Endothelial cell of umbilical vein (primary cell): ENCODE measurements around the gene SLC5A2. TPM values are rescaled to one million over a fixed set of nuclear protein-coding genes. Genes with fewer than 3 reads are reported as not detected.

Experiments
- BruUV-seq: library from RNA; stranded (reverse); fragments of 400-500 nt; replicated peaks from 2 replicates; lab custom pipeline; 2021; lab: Mats Ljungman, UMichigan
- CTCF ChIA-PET: fragments of 300-600, 350-600 bp; sonication (Branson Sonifier 250); formaldehyde crosslinking; loops from one replicate; lab custom pipeline; 2021; ENCODE audit warnings: antibody characterized with exemption, inconsistent platforms; lab: Charles Lee
- POLR2A ChIA-PET: fragments of 300-600, 350-600 bp; sonication (Branson Sonifier 250); formaldehyde crosslinking; loops from one replicate; lab custom pipeline; 2021; ENCODE audit warnings: antibody characterized with exemption, inconsistent platforms; lab: Charles Lee
- DNase-seq: peaks from one replicate; pipeline ENCODE4 v3.0.0-alpha.2; 2011; ENCODE audit warnings: low read depth, low spot score
- FAIRE-seq: peaks from 2 replicates; lab custom pipeline; 2011; peaks lifted over from hg19 to GRCh38; lab: Jason Lieb, UNC
- H2AFZ ChIP-seq: 2 replicates; pipeline ENCODE4 v1.6.0; 2012; ENCODE audit warnings: low read depth, low read length, control low read depth, inconsistent platforms
- H3K27ac ChIP-seq: 2 replicates; pipeline ENCODE4 v1.5.1; 2011; ENCODE audit warnings: low read depth, mild to moderate bottlenecking, control low read depth, low read length, moderate library complexity; ENCODE audit not compliant: insufficient read depth
- H3K27me3 ChIP-seq, 2 experiments: 2 replicates each; pipeline versions ENCODE4 v1.6.0 to v1.6.1; 2011; ENCODE audit warnings: low read length in 2 of 2, mixed read lengths in 1 of 2; ENCODE audit not compliant: control insufficient read depth in 2 of 2, insufficient read depth in 2 of 2
- H3K36me3 ChIP-seq, 2 experiments: 2 replicates in 1 of 2; 3 replicates in 1 of 2; pipeline ENCODE4 v1.5.1; 2011; ENCODE audit warnings: low read length in 2 of 2, mild to moderate bottlenecking in 1 of 2, moderate library complexity in 1 of 2; ENCODE audit not compliant: control insufficient read depth in 2 of 2, insufficient read depth in 2 of 2; ENCODE audit errors: extremely low read depth in 1 of 2
- H3K4me1 ChIP-seq: 3 replicates; pipeline ENCODE4 v1.5.1; 2011; ENCODE audit warnings: mild to moderate bottlenecking, low read length; ENCODE audit not compliant: control insufficient read depth, insufficient read depth; ENCODE audit errors: extremely low read depth
- H3K4me2 ChIP-seq: 2 replicates; pipeline ENCODE4 v1.6.1; 2011; ENCODE audit warnings: low read length, control low read depth, mixed read lengths; ENCODE audit not compliant: insufficient read depth
- H3K4me3 ChIP-seq, 3 experiments: fragments of 200-600 bp in 1 of 3; sonication (generic), shearing (Covaris generic) in 1 of 3; replicated peaks in 1 of 3; 2 replicates each; pipeline ENCODE4 v1.5.1; 2011 to 2016; ENCODE audit warnings: control low read depth in 3 of 3, low read length in 3 of 3, mild to moderate bottlenecking in 2 of 3, inconsistent platforms in 1 of 3, low read depth in 1 of 3, moderate library complexity in 1 of 3; ENCODE audit not compliant: insufficient read depth in 1 of 3
- H3K79me2 ChIP-seq: 2 replicates; pipeline ENCODE4 v1.6.0; 2012; ENCODE audit warnings: low read length, inconsistent platforms; ENCODE audit not compliant: control insufficient read depth, insufficient read depth
- H3K9ac ChIP-seq: replicated peaks from 2 replicates; pipeline ENCODE3; 2011; ENCODE audit warnings: low read length, control low read depth; ENCODE audit not compliant: insufficient read depth; ENCODE audit errors: extremely low read depth
- H3K9me1 ChIP-seq: replicated peaks from 3 replicates; pipeline ENCODE4 v1.6.0; 2011; ENCODE audit warnings: mild to moderate bottlenecking, low read length; ENCODE audit not compliant: control insufficient read depth, insufficient read depth; ENCODE audit errors: extremely low read depth
- H3K9me3 ChIP-seq: replicated peaks from 2 replicates; pipeline ENCODE4 v1.5.1; 2012; ENCODE audit warnings: low read length, inconsistent platforms; ENCODE audit not compliant: control insufficient read depth, insufficient read depth
- H4K20me1 ChIP-seq: replicated peaks from 2 replicates; pipeline ENCODE3; 2011; ENCODE audit warnings: mild to moderate bottlenecking, low read length; ENCODE audit not compliant: control insufficient read depth, insufficient read depth; ENCODE audit errors: extremely low read depth
- CTCF ChIP-seq, 2 donors: IDR thresholded peaks; 1 replicate in 1 of 2; 2 replicates in 1 of 2; pipeline ENCODE4 v1.5.1; 2011; ENCODE audit warnings: low read length in 2 of 2, mild to moderate bottlenecking in 2 of 2, moderate library complexity in 2 of 2, control low read depth in 1 of 2, inconsistent platforms in 1 of 2, low read depth in 1 of 2; ENCODE audit not compliant: insufficient read depth in 1 of 2; ENCODE audit errors: extremely low read depth in 1 of 2
- FOS ChIP-seq: IDR thresholded peaks from 2 replicates; pipeline ENCODE4 v1.6.1; 2011; ENCODE audit warnings: mild to moderate bottlenecking, low read length, moderate library complexity, borderline replicate concordance; ENCODE audit not compliant: insufficient read depth
- GATA2 ChIP-seq: IDR thresholded peaks from 2 replicates; pipeline ENCODE4 v1.7.0; 2011; ENCODE audit warnings: low read depth, mild to moderate bottlenecking, moderate library complexity, mixed read lengths, low read length; ENCODE audit not compliant: insufficient read length, insufficient read depth
- JUN ChIP-seq: IDR thresholded peaks from 2 replicates; pipeline ENCODE4 v1.6.1; 2011; ENCODE audit warnings: borderline replicate concordance, low read depth; ENCODE audit not compliant: insufficient read length, insufficient read depth
- MYC ChIP-seq: IDR thresholded peaks from one replicate; pipeline ENCODE4 v1.6.1; 2011; ENCODE audit warnings: mild to moderate bottlenecking, low read depth, low read length
- POLR2A ChIP-seq: IDR thresholded peaks from 2 replicates; pipeline ENCODE4 v1.6.1; 2012; ENCODE audit warnings: low read depth, mild to moderate bottlenecking, control low read depth, low read length
- POLR2AphosphoS5 ChIP-seq: IDR thresholded peaks from 2 replicates; pipeline ENCODE4 v1.6.1; 2012; ENCODE audit warnings: low read depth, mild to moderate bottlenecking, control low read depth, low read length, moderate library complexity; ENCODE audit not compliant: insufficient read depth
- dilution Hi-C: fragments of 300-500 bp; cut with MboI; formaldehyde crosslinking; loops from one replicate; pipeline ENCODE4 v1.15.0; 2019; ENCODE audit warnings: low sequenced_read_pairs; ENCODE audit not compliant: extremely low pct_ligation_motif_present
- intact Hi-C: fragments of 100-400 bp; cut with micrococcal nuclease; formaldehyde crosslinking; loops from one replicate; pipeline ENCODE4 v1.10.0; 2022
- polyA plus RNA-seq, 4 experiments: library from polyadenylated mRNA; depleted of rRNA in 3 of 4; stranded (reverse) in 3 of 4; unstranded in 1 of 4; fragments of >200 nt; gene quantifications; 2 replicates each; pipeline versions ENCODE4 v1.2.1 to v1.2.3, GENCODE V29; 2011 to 2012; ENCODE audit warnings: missing spikeins in 1 of 4
- total RNA-seq: library from RNA; stranded (reverse); gene quantifications from 2 replicates; pipeline ENCODE4 v1.2.3, GENCODE V29; 2021
- TF ChIP-seq, protein P1 (sequence below): IDR thresholded peaks from 2 replicates; pipeline ENCODE4 v1.6.1; 2011; ENCODE audit not compliant: insufficient read depth, insufficient read length

The SLC5A2 gene
- total and polyA plus RNA-seq, 2 donors (not counting 3 experiments of a cell fraction or from before 2014, with no cell fraction given) = 0.03 TPM; not detected in 1

- Histone ChIP-seq H3K9ac (no peak overlapping the region), H3K27ac (no peak overlapping the region), H3K4me3 (no peak overlapping the region), H3K9me3 (no peaks in the 10 kb centered on the region), H2AFZ (no peak overlapping the region), H3K36me3 (peaks cover 16 to 20% of the 10 kb centered on the region in 2 experiments), H3K27me3 (no peaks in the 10 kb centered on the region), H3K4me1 (peaks cover 14% of the 10 kb centered on the region), H3K4me2 (peak overlapping the region; percentile 3), H3K79me2 (peaks cover 31% of the 10 kb centered on the region), H4K20me1 (no peaks in the 10 kb centered on the region), H3K9me1 (no peaks in the 10 kb centered on the region)
- BruUV-seq = no TSS peak
- intact Hi-C loops = loop anchor here (5.0 kb wide), 2 partner anchors 239 to 394 kb away; a partner anchor contains a TSS
- POLR2A ChIA-PET = interaction anchor here (0.6 kb wide), 1 partner anchor 240 kb away, joined by 4 read pairs; a partner anchor contains a TSS
- DNase-seq = no peak
- CTCF ChIA-PET = interaction anchor here (0.5 to 3.5 kb wide), 4 partner anchors 14 to 23 kb away, joined by 3 to 53 read pairs (median 3); partner anchors contain the start of gene ARMC5
- FAIRE-seq = no peak
- TF ChIP-seq CTCF (IDR thresholded peaks at IDR 0.05; ENCODE audit: extremely low read depth in 1 of 2, insufficient read depth in 1 of 2, low read depth in 1 of 2, low read length in 2 of 2) (no peak), FOS (no peak), JUN (no peak), POLR2A (no peak), GATA2 (peak; percentile 23), MYC (no peak), POLR2AphosphoS5 (no peak)
- TF ChIP-seq, protein P1, sequence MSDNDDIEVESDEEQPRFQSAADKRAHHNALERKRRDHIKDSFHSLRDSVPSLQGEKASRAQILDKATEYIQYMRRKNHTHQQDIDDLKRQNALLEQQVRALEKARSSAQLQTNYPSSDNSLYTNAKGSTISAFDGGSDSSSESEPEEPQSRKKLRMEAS = no peak
- dilution Hi-C loops = no loop called here
Observed at GRCh38 chr16:31473264-31473984, 9.5 kb upstream of the SLC5A2 start.
